ENCODE measurements around the gene HNMT.

HNMT gene

GRCh38 chr2:137946227-137946626 is 18.0 kb upstream of the HNMT start:
- TF ChIP-seq CTCF (conservative IDR thresholded peaks at IDR 0.05; ENCODE audit: low read length) = no peak
- no peak for DNase-seq (ENCODE audit: low read depth)
- no peak overlapping the region for H3K4me3 ChIP-seq (ENCODE audit: low read length)

- no peak for TF ChIP-seq CTCF (conservative IDR thresholded peaks at IDR 0.05; ENCODE audit: low read length)
- DNase-seq (ENCODE audit: low read depth) = no peak
- no peak overlapping the region for H3K4me3 ChIP-seq (ENCODE audit: low read length)
Observed at GRCh38 chr2:137947032-137947727, 17.1 kb upstream of the HNMT start.

- DNase-seq (ENCODE audit: low read depth) = peak; percentile 76
Observed at GRCh38 chr2:137947728-137948336, 16.4 kb upstream of the HNMT start.

GRCh38 chr2:137948894-137949293 is 15.4 kb upstream of the HNMT start:
- no peak overlapping the region for H3K4me3 ChIP-seq (ENCODE audit: low read length)
- DNase-seq (ENCODE audit: low read depth) = no peak
- no peak for TF ChIP-seq CTCF (conservative IDR thresholded peaks at IDR 0.05; ENCODE audit: low read length)

More at GRCh38 chr2:137947728-137948336, 16.4 kb upstream of the HNMT start:
- peak; percentile 87 for TF ChIP-seq CTCF (conservative IDR thresholded peaks at IDR 0.05; ENCODE audit: low read length)
- H3K4me3 ChIP-seq (ENCODE audit: low read length) = no peak overlapping the region

- DNase-seq (ENCODE audit: low read depth) = no peak
- no peak overlapping the region for H3K4me3 ChIP-seq (ENCODE audit: low read length)
- TF ChIP-seq CTCF (conservative IDR thresholded peaks at IDR 0.05; ENCODE audit: low read length) = no peak
Observed at GRCh38 chr2:137950238-137950637, 14.0 kb upstream of the HNMT start.

GRCh38 chr2:137951586-137951985 is 12.7 kb upstream of the HNMT start:
- peak; percentile 64 for DNase-seq (ENCODE audit: low read depth)

More at GRCh38 chr2:137951586-137951985, 12.7 kb upstream of the HNMT start:
- no peak overlapping the region for H3K4me3 ChIP-seq (ENCODE audit: low read length)
- no peak for TF ChIP-seq CTCF (conservative IDR thresholded peaks at IDR 0.05; ENCODE audit: low read length)
